AG09319 (cell line): ENCODE data around the gene CLEC12A.
"Not testable (repeated sequence)": the region's sequence is repeated elsewhere in the genome, so short reads cannot be mapped to it uniquely, and the experiment has no call there.

Source experiments
- DNase-seq: peaks from one replicate; pipeline ENCODE4 v3.0.0-alpha.2; 2010; ENCODE audit warnings: low read depth; ENCODE audit errors: extremely low read depth
- CTCF ChIP-seq: IDR thresholded peaks from 2 replicates; pipeline ENCODE4 v1.5.1; 2011; ENCODE audit warnings: low read depth, mild to moderate bottlenecking, inconsistent platforms, low read length, moderate library complexity

Gene CLEC12A

GRCh38 chr12:9947674-9948073 is 23.5 kb upstream of the CLEC12A start:
- no peak for DNase-seq
- TF ChIP-seq CTCF: no peak

- DNase-seq: no peak
- TF ChIP-seq CTCF: no peak
Measured at GRCh38 chr12:9948606-9949296, 22.5 kb upstream of the CLEC12A start.

- no peak for DNase-seq
- TF ChIP-seq CTCF: no peak
Measured at GRCh38 chr12:9951026-9951675, 20.1 kb upstream of the CLEC12A start.

GRCh38 chr12:9952954-9953729 is 18.1 kb upstream of the CLEC12A start:
- not testable (repeated sequence) for DNase-seq

- DNase-seq: no peak
- TF ChIP-seq CTCF: no peak
Measured at GRCh38 chr12:9957834-9958233, 13.4 kb upstream of the CLEC12A start.

GRCh38 chr12:9960590-9960989 is 10.6 kb upstream of the CLEC12A start:
- no peak for TF ChIP-seq CTCF

GRCh38 chr12:9961106-9961505 is 10.1 kb upstream of the CLEC12A start:
- no peak for DNase-seq
- TF ChIP-seq CTCF: no peak

More at GRCh38 chr12:9960590-9960989, 10.6 kb upstream of the CLEC12A start:
- DNase-seq: no peak
